ENCODE data around the gene C4orf51.
"Not testable (repeated sequence)": the region's sequence is repeated elsewhere in the genome, so short reads cannot be mapped to it uniquely, and the experiment has no call there.

The C4orf51 gene

DNA sequence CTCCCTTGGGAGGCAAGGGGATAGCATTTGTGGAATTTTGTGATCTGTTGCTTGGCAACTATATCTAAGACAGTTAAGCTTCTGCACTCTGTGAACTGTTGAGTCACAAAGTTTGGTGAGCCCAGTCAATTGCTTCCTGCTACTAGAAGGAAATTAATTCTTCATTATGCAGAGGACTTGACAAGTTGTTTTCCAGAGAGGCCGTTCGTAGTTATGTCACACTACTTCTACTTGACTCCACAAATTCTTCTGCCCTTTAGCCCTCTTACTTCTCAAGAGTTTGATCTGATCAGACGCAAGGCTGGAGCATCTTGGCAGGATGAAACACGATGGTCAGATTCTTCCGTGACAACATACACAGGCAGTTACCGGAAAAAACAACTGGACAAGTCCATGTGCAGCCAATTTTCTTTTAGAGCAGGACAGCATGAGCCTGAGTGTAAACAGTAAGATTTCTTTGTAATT lies at the start of gene C4orf51:
TSS of gene C4orf51 (plus strand) at position 156 of the 465 bp plus-strand sequence. CDS start at position 214, 58 bp downstream.
- peak within 1 kb of the TSS; percentile 22; the same call in 1 of the 2 replicates for H3K27ac ChIP-seq
- TF ChIP-seq, protein P1, sequence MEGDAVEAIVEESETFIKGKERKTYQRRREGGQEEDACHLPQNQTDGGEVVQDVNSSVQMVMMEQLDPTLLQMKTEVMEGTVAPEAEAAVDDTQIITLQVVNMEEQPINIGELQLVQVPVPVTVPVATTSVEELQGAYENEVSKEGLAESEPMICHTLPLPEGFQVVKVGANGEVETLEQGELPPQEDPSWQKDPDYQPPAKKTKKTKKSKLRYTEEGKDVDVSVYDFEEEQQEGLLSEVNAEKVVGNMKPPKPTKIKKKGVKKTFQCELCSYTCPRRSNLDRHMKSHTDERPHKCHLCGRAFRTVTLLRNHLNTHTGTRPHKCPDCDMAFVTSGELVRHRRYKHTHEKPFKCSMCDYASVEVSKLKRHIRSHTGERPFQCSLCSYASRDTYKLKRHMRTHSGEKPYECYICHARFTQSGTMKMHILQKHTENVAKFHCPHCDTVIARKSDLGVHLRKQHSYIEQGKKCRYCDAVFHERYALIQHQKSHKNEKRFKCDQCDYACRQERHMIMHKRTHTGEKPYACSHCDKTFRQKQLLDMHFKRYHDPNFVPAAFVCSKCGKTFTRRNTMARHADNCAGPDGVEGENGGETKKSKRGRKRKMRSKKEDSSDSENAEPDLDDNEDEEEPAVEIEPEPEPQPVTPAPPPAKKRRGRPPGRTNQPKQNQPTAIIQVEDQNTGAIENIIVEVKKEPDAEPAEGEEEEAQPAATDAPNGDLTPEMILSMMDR (conservative IDR thresholded peaks at IDR 0.05) = no peak

DNA sequence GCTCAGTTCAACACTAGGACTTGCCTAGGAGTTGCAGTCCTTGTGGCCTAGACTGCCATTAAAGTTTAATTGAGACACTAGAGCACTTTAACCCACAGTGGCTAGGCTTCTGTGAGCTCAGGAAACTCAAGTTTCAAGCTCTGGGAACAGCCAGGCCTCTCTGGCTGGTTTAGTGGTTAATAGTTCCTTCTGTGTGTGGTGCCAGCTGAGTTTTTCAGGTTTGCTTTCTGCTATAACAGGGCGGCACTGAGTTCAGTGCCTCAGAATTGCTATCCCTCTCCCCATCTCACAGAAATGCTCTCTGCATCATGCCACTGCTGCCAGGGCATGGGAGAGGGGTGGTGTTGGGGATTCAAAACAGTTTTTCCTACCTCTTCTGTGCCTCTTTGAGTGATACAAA lies 44.8 kb upstream of the C4orf51 start:
- TF ChIP-seq, protein P1 (conservative IDR thresholded peaks at IDR 0.05) = no peak
- no peak overlapping the region for H3K27ac ChIP-seq

DNA sequence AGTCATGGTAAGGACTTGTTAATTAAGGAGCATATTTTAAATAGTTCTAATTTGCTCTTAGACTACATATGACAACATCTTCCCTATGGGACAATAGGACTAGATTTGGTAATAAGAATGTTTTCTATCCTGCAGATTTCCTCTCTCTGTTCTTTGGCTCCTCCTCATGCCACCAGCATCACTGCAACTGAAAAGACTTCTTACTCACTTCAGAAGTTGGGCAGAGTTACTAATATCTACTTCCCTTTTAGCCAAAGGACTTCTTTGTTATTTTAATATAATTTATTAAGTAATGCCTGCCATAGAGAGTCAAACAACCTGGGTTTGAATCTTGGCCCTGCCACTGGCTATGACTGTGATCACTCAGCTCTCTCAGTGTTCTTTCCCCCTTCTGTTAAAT lies 44.3 kb upstream of the C4orf51 start:
- TF ChIP-seq, protein P1 (conservative IDR thresholded peaks at IDR 0.05) = no peak
- H3K27ac ChIP-seq = no peak overlapping the region

- H3K27ac ChIP-seq = no peak overlapping the region
- TF ChIP-seq, protein P1 (conservative IDR thresholded peaks at IDR 0.05) = no peak
Measured at GRCh38 chr4:145639186-145639698, 40.7 kb upstream of the C4orf51 start.

- H3K27ac ChIP-seq = not testable (repeated sequence)
Measured at GRCh38 chr4:145640236-145640635, 39.7 kb upstream of the C4orf51 start.

DNA sequence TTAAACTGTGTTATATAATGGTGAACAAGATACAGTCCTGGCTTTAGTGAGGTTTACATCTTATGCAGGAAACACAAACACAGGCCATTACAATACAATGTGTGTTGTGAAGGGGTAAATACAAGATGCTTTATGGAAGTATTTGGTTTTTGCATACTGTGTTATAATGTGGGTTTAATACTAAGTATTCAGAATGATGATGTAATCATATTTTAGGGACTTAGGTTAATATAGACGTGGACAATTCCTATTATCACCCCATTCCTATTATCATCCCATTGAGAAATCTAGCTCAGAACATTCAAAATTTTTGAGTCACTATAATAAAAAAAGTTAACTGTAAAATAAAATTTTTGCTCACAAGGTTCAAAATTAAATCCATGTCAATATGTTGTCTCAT lies 36.7 kb upstream of the C4orf51 start:
- H3K27ac ChIP-seq = no peak overlapping the region
- TF ChIP-seq, protein P1 (conservative IDR thresholded peaks at IDR 0.05) = no peak

- H3K27ac ChIP-seq = no peak overlapping the region
- TF ChIP-seq, protein P1 (conservative IDR thresholded peaks at IDR 0.05) = peak; percentile 35; the same call in 1 of the 2 replicates
Measured at GRCh38 chr4:145644699-145645098, 35.2 kb upstream of the C4orf51 start.

GRCh38 chr4:145656156-145656555 lies 23.8 kb upstream of the C4orf51 start:
- H3K27ac ChIP-seq = no peak overlapping the region
- TF ChIP-seq, protein P1 (conservative IDR thresholded peaks at IDR 0.05) = no peak

Measured in VCaP (cell line).